HG03139 (cell line): ENCODE measurements around the gene UGGT1.
"Not testable (repeated sequence)": the region's sequence is repeated elsewhere in the genome, so short reads cannot be mapped to it uniquely, and the experiment has no call there.

Experiments used
- ATAC-seq: cut with Tn5 transposase; IDR thresholded peaks from one replicate; pipeline ENCODE4 v1.9.1; 2021; ENCODE audit not compliant: unreplicated experiment

UGGT1 gene

GRCh38 chr2:128169933-128170709, 79.1 kb downstream of the UGGT1 start:
- ATAC-seq = no peak

- ATAC-seq = no peak
Observed at GRCh38 chr2:128170776-128171175, 79.8 kb downstream of the UGGT1 start.

- no peak for ATAC-seq
Observed at GRCh38 chr2:128172191-128172590, 81.2 kb downstream of the UGGT1 start.

DNA sequence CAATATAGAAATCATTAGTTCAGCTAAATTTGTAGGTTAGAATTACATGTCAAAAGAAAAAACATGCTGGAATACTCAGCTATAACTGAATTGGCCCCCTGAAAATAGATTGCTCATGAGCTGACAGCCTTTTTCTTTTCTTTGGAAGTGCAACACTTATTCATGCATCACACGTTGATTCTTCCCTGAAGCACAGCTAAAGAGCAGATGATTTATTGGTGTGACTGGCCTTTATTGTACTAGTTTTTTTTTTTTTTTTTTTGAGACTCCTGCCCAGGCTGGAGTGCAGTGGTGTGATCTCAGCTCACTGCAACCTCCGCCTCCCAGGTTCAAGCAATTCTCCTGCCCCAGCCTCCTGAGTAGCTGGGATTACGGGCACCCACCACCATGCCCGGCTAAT, 83.1 kb downstream of the UGGT1 start:
- not testable (repeated sequence) for ATAC-seq

DNA sequence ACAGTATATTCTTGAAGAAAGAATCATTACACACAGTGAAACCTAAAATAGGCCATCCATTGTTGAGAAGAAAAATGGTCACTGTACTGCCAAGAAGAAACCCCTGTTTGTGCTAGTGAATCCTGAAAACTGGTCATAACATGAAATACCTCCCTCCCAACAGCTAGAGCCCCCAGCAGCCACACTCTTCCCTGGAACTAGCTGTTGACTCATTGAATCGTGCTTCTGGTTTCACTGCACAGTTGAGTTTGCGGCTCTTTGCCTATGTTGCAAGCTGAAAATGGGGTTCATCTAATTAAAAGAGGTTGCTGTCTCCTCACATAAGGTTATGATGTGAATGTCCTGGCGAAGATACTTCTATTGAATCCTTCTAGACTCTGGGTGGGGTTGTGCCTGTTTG, 86.3 kb downstream of the UGGT1 start:
- no peak for ATAC-seq

DNA sequence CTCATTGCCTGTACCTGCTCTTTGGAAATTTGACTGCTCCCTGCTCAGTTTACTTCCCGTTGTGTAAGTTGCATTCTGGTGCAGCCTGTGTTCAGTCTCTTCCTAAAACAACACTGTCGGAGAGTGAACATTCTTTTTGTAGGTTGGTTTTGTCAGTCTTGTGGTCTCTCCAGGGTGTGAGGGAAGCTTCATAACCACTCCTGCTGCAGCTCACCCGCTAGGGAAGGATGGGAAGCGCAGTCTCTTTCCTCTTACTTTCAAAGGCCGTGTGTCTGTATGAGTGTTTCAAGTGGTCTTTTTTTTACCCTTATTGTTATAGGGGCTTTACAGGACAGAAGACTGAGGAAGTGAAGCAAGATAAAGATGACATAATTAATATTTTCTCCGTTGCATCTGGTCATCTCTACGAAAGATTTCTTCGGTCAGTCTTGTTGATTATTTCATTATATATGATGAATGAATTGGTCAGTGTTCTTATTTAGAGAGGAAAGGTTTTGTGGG, 87.2 kb downstream of the UGGT1 start:
- ATAC-seq = no peak

- ATAC-seq = no peak
Observed at GRCh38 chr2:128178650-128179460, 87.9 kb downstream of the UGGT1 start.

GRCh38 chr2:128179461-128179755, 88.4 kb downstream of the UGGT1 start:
- ATAC-seq = no peak

DNA sequence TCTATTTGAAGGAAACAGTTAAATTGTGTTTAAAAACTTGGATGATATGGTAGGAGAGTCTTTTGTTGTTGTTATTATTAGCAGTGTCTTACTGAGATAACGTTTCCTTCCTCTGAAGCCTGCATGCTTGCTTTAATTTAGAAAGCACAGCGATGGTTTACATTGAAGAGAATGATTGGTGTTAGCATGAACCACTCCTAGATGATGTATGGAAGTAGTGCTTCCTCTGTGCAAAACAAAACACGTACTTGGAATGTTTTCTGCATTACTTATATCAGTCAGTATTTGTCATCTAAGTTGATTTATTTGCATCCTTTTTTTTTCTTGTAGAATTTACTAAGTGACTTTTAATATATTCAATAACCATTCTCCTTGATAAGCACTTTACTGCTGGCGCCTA, 89.0 kb downstream of the UGGT1 start:
- ATAC-seq = no peak

DNA sequence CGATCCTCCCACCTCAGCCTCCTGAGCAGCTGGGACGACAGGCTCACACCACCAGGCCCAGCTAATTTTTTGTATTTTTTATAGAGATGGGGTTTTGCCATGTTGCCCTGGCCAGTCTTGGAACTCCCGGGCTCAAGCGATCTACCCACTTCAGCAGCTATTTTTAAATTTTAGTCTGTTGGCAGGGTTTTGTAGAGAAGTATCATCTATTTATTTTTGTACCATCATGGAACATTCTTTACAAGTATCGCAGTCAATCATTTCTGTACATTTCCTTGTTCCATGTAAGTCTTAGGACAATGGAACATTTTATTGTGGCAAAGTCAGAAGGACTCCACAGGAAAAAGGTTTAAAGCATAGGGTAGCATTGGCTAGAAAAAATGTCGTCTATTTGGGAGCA, 94.6 kb downstream of the UGGT1 start:
- no peak for ATAC-seq

DNA sequence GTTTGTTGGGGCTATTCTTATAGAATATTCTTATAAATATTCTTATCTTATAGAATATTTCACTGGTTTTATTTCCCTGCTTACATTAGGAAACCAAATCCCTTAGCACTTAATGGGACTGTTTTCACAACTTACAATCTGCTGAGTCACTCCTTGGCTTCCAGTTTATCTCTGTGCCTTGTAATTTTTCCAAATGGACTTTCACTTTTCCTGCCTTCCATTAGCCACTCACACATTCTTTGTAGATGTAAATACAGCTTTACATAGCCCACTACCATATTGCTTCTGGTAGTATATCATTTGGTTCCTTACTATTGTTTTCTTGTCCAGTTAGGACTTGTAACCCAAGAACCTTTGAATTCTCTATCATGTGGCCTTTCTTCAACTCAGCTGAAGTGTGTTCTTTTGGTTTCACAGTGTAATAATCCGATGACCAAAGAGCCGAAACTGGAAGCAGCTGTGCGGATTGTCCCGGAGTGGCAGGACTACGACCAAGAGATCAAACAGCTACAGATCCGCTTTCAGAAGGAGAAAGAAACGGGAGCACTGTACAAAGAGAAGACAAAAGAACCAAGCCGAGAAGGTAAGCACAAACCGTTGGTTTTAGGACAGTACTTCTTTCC, 96.1 kb downstream of the UGGT1 start:
- no peak for ATAC-seq

DNA sequence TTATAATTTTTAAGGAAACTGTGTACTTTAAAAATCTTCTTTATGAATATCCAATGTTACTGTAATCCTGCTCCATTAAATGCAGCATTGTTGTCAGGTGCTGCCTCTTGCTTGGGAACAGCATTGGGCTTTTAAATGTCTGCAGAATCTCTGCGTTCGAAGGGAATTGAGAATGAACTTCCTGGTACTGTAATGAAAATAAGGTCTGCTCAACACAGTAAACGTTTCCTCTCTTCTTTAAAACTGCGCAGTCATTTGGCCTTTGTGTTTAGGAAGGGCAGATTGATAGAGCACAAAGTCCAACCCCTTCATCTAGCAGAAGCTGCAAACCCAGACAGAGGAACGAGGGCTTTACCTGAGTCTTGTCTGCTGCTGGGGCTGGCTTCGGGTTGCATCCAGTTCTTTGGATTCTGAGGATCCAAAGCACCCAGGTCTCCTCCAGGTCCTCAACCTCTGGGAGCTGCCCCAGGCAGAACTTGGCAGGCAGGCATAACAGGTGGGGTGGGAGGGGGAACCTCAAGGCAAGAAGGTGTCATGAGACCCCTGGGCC, 104.5 kb downstream of the UGGT1 start:
- ATAC-seq = no peak

DNA sequence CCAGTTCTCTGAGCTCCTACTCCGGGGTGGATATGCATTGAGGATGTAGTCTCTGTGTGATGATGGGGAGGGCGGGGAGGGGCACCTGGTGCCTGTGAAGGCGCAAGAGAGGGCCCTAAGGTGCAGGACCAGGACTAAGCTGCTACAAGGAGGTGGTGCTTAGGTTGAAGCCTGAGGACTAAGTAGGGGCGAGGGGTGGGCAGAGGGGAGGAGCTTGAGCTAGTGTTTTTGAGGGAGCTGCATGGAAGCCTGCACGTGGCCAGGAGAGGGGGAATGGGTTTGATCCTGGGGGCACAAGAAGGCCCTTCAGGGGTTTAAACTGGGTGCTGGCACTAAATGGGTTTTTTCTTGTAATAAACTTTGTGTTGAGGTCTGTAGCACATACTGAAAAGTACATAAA, 105.0 kb downstream of the UGGT1 start:
- no peak for ATAC-seq

- no peak for ATAC-seq
Observed at GRCh38 chr2:128196471-128196931, 105.5 kb downstream of the UGGT1 start.

GRCh38 chr2:128197059-128197458, 106.1 kb downstream of the UGGT1 start:
- ATAC-seq = no peak

DNA sequence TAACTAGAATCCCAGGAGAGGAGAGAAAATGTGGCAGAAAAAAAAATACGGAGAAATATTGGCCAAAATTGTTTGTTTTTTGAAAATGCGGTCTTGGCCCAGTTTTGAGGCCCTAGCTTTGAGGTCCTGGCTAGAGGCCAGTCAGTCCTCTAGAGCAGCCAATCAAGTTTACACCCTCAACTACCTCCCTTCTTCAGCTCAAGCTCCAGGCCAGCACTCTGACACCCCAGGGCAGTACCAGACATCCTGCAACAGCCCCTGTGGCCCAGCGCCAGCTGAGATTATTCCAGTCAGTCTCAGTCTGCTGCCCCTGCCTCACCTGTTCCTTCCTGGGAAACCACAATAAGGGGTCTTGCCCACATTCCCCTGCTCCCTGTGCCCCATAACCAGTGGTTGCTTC, 107.7 kb downstream of the UGGT1 start:
- no peak for ATAC-seq

- ATAC-seq = no peak
Observed at GRCh38 chr2:128199141-128199540, 108.1 kb downstream of the UGGT1 start.

DNA sequence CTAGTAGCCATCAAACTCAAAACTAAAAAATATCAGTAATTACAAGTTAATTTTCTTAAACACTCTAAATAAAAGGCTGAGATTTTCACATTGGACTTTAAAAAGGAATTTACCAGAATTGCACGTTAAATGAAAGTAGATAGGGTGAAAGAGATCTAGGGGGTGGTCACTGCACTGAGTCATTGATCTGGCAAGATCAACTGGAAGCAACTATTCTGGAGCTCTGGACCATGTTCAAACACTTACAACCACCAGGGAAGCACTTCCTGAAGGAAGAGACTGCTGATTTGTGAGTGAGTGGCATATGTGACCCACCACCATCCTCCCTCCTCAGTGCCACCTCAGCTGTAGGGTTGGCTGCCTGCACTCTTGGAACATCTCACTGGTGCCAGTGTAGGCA, 111.8 kb downstream of the UGGT1 start:
- no peak for ATAC-seq

- ATAC-seq = no peak
Observed at GRCh38 chr2:128206245-128206644, 115.2 kb downstream of the UGGT1 start.

GRCh38 chr2:128208023-128208422, 117.0 kb downstream of the UGGT1 start:
- ATAC-seq = no peak

DNA sequence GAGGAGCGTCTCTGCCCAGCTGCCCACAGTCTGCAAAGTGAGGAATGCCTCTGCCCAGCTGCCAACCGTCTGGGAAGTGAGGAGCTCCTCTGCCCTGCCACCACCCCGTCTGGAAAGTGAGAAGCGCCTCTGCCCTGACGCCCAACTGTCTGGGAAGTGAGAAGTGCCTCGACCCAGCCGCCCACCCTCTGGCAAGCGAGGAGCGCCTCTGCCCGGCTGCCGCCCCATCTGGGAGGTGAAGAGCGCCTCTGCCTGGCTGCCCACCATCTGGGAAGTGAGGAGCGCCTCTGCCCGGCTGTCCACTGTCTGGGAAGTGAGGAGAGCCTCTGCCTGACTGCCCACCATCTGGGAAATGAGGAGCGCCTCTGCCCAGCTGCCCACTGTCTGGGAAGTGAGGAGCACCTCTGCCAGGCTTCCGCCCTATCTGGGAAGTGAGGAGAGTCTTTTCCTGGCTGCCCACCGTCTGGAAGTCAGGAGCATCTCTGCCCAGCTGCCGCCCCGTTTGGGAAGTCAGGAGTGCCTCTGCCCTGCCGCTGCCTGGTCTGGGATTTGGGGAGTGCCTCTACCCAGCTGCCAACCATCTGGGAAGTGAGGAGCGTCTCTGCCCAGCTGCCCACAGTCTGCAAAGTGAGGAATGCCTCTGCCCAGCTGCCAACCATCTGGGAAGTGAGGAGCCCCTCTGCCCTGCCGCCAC, 117.8 kb downstream of the UGGT1 start:
- not testable (repeated sequence) for ATAC-seq
